ENCODE measurements around the gene GRHL3.

GRHL3 gene

GRCh38 chr1:24374891-24375786 lies 56.0 kb downstream of the GRHL3 start:
- DNase-seq (ENCODE audit: low read depth), result no peak

DNA sequence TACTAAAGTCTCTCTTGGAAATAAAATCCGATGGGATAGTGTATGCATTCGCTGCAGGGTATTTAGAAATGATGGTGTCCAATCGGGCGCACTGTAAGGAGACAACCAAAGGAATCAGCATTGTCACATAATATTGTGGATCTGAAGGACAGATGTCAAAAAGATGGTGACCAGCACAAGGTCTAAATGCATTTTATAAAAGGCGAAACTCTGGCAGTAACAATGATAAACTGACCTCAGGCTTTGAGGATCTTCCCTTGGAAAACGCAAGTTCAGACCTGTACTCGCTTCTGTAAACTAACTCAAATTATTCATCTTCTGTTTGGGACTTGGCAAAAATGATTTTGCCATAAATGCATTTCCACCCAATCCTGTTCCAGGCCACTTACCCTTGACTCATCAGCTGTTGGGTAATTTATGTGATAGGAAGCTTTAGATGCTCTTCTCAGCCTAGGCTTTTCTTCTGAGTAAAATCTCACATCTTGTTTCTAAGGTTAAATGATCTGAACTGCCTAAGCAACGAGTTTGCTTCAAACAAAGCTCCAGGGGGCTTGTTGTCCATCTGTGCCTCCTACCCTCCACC lies 60.7 kb downstream of the GRHL3 start:
- no peak for DNase-seq (ENCODE audit: low read depth)

GRCh38 chr1:24380508-24380907 lies 61.4 kb downstream of the GRHL3 start:
- DNase-seq (ENCODE audit: low read depth), result no peak

- no peak for DNase-seq (ENCODE audit: low read depth)
These were observed 62.1 kb downstream of the GRHL3 start for GRCh38 chr1:24381256-24381655.

GRCh38 chr1:24382165-24382577 lies 63.0 kb downstream of the GRHL3 start:
- no peak for DNase-seq (ENCODE audit: low read depth)

DNA sequence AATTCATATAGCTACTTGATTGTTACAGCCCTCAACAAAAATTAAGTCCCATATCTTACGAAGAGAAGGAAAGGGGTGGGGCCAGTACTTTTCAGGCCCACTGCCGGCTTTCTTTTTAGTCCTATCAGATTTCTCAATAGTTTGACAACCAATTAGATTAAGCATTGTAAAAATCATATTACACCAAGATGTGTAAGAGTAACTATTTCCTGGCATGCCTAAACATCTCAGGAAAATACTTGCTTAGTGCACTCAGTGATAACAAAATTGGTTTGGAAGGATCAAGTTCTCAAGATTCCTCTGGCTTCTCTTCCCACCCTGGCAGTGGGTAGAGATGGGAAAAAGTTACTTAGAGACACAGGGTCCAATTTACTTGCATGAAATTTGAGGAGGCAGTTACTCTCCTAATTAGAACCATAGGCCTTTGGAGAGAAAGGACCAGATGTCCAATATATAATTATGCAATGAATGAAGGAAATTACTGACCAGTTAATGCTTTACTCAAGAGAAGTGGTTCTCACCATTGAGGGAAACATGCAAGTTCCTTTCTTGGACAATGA lies 64.3 kb downstream of the GRHL3 start:
- no peak for DNase-seq (ENCODE audit: low read depth)

GRCh38 chr1:24384251-24385090 lies 65.3 kb downstream of the GRHL3 start:
- DNase-seq (ENCODE audit: low read depth), result no peak

DNA sequence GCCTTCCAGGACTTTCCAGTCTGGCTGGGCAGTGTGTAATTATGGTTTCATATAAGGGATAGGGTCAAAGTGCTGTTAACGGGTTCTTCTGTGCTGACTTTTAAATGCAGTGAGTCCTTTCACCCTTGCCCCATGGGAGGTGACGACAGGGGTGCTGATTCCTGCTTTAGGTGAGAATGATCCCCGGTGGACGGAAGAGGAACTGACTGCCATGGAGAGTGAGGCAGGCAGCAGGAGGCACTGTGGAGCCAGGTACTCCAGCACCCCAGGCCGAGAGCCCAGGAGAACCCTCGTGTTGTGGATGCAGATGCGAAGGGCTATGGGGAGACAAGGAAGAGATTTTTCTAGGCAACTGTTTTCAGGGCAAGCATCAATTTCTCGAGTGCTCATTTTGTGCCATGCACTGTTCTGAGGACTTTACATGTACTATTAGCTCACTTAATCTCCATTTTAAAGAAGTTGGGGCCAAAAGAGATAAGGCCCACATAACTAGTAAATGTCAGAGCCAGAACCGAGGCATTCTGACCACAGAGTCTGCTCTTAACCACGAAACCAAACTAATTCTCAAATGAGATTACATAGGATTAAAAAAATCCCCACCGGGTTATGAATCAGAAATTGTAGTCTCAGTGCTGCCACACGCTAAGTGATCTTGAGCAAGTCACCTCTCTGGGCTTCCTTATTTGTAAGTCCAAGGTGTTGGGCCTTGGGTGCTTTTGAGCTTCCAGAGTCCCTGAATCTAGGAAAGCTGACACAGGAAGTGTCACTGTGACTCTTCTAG lies 66.2 kb downstream of the GRHL3 start:
- no peak for DNase-seq (ENCODE audit: low read depth)

- no peak for DNase-seq (ENCODE audit: low read depth)
These were observed 67.1 kb downstream of the GRHL3 start for GRCh38 chr1:24386241-24386640.

- DNase-seq (ENCODE audit: low read depth), result no peak
These were observed 67.8 kb downstream of the GRHL3 start for GRCh38 chr1:24386931-24387330.

DNA sequence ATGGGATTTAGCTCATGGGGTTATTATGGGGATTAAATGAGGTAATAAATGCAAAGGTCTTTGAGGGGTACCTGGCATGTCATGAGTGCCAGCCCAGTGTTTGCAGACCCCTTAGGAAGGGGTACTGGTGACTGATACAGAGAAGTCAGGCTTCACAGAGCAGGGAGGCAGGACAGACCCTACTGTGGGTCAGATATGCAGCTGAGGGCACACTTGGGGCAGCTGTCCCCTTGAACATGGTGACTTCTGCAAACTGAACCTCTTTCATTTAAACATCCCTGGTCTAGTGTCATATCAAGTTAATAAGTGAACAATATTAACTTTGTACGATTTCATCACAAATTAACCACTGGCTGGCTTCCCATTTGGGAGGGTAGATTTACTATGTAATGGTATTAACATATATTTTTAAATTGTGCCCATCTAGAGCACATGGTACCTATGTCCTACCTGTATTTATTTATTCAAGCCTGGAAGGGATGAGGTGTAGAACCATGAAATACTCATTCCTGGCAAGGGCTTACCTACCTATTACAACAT lies 68.5 kb downstream of the GRHL3 start:
- DNase-seq (ENCODE audit: low read depth), result no peak

DNA sequence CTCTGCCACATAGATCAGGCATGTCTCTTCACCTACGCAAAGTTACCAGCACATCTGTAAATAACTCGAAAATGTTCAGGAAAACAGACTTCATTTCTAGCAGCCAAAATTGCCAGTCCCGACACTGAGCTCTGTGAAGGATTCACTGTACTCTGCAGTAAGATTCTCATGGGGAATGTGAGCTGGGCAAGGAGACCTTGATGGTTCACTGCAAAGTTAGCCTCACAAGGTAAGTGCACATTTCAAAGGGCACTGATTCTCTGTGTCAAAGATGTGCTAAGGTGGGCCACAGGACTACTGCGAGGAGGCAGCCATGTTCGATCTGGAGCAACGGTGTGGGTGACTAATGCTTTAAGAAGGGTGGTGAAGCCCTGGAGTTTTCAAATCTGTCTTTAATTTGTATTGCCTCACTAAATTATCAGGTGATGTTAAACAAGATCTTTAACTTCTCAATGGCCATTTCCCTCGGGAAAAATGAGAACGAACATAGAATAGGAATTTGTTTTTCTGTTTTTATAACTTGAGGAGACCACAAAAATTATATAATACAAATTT lies 69.3 kb downstream of the GRHL3 start:
- no peak for DNase-seq (ENCODE audit: low read depth)

GRCh38 chr1:24389231-24389678 lies 70.1 kb downstream of the GRHL3 start:
- no peak for DNase-seq (ENCODE audit: low read depth)

- peak; percentile 57 for DNase-seq (ENCODE audit: low read depth)
These were observed 72.0 kb downstream of the GRHL3 start for GRCh38 chr1:24390924-24391782.

- DNase-seq (ENCODE audit: low read depth), result peak; percentile 52
These were observed 72.9 kb downstream of the GRHL3 start for GRCh38 chr1:24391882-24392603.

GRCh38 chr1:24392604-24392946 lies 73.4 kb downstream of the GRHL3 start:
- no peak for DNase-seq (ENCODE audit: low read depth)

- no peak for DNase-seq (ENCODE audit: low read depth)
These were observed 74.0 kb downstream of the GRHL3 start for GRCh38 chr1:24392982-24393650.

- no peak for DNase-seq (ENCODE audit: low read depth)
These were observed 74.7 kb downstream of the GRHL3 start for GRCh38 chr1:24393892-24394291.

DNA sequence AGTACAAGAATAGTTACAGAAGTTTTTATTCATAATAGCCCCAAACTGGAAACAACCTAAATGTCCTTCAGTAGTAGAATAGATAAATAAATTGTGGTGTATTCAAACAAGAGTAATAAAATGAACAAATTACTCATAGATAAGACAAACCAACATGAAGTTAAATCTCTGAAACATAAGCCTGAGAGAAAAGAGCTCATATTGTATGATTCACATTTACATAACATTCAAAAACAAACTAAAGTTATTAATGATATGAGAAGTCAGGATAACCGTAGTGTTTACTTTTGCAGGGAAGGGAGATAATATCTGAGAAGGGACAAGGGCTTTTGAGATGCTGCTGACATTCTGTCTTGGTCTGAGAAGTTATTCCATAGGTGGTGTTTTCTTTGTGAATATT lies 80.9 kb downstream of the GRHL3 start:
- no peak for DNase-seq (ENCODE audit: low read depth)
